Gastrocnemius medialis (tissue), 4 donors: ENCODE measurements around the gene EML5. TPM values are rescaled to one million over a fixed set of nuclear protein-coding genes. Genes with fewer than 3 reads are reported as not detected.

ENCODE experiments used
- ATAC-seq, 2 donors: fragments of 150-250 bp; one replicate each; pipeline ENCODE4 v1.9.1; 2016
- DNase-seq, 2 donors: peaks; one replicate each; pipeline ENCODE4 v3.0.0-alpha.2; 2019
- H3K27ac ChIP-seq, 4 donors: fragments of 200-600 bp; sonication (generic); 1 replicate in 1 of 4; 2 replicates in 3 of 4; pipeline ENCODE4 v1.5.1; 2016 to 2018; ENCODE audit warnings: mild to moderate bottlenecking in 2 of 4, moderate library complexity in 1 of 4
- H3K27me3 ChIP-seq, 3 donors: fragments of 200-600 bp; sonication (generic) in 2 of 3; 1 replicate in 1 of 3; 2 replicates in 2 of 3; pipeline versions ENCODE4 v1.5.1 to v1.6.0; 2016 to 2019; ENCODE audit warnings: mild to moderate bottlenecking in 1 of 3, moderate library complexity in 1 of 3
- H3K36me3 ChIP-seq, 2 donors: fragments of 200-600 bp; sonication (generic) in 1 of 2; one replicate each; pipeline ENCODE4 v1.5.1; 2017 to 2018
- H3K4me1 ChIP-seq, 2 donors: fragments of 200-600 bp; sonication (generic) in 1 of 2; one replicate each; pipeline ENCODE4 v1.5.1; 2016 to 2017; ENCODE audit warnings: mild to moderate bottlenecking in 2 of 2
- H3K4me3 ChIP-seq, 4 donors: fragments of 200-600 bp; sonication (generic) in 3 of 4; 1 replicate in 1 of 4; 2 replicates in 3 of 4; pipeline ENCODE4 v1.5.1; 2016 to 2019; ENCODE audit warnings: mild to moderate bottlenecking in 2 of 4
- H3K9me3 ChIP-seq, 3 donors: fragments of 200-600 bp; sonication (generic) in 2 of 3; 1 replicate in 1 of 3; 2 replicates in 2 of 3; pipeline ENCODE4 v1.5.1; 2016 to 2019
- POLR2A ChIP-seq, 2 donors: fragments of 450-650 bp; IDR thresholded peaks; one replicate each; pipeline ENCODE4 v1.6.1; 2017; ENCODE audit warnings: antibody characterized with exemption in 2 of 2, mild to moderate bottlenecking in 2 of 2, moderate library complexity in 2 of 2
- in situ Hi-C, 4 donors: fragments of 200-750 bp; cut with MboI; loops; one replicate each; pipeline versions ENCODE4 v1.15.0 to v1.8.0; 2017; ENCODE audit warnings: low sequenced_read_pairs in 4 of 4
- intact Hi-C: fragments of 100-400 bp; cut with DNase I; formaldehyde crosslinking; loops from one replicate; pipeline ENCODE4 v1.15.1; 2023; ENCODE audit warnings: low total_unique reads
- total RNA-seq, 4 donors: library from RNA; depleted of rRNA; stranded (reverse); fragments of >200 nt; gene quantifications; one replicate each; pipeline versions ENCODE4 v1.1.0 to v1.2.3, GENCODE V29; 2016
- TF ChIP-seq, protein P1 (sequence below), 5 experiments: fragments of 450-650 bp in 3 of 5; fragments of 200-600 bp in 2 of 5; sonication (generic) in 2 of 5; IDR thresholded peaks in 4 of 5; conservative IDR thresholded peaks in 1 of 5; 1 replicate in 4 of 5; 2 replicates in 1 of 5; pipeline ENCODE4 v1.5.1; 2016 to 2019; ENCODE audit warnings: antibody characterized with exemption in 5 of 5, mild to moderate bottlenecking in 3 of 5, moderate library complexity in 3 of 5

EML5 gene
- total RNA-seq, 4 donors from 2014 or later = 0.07 TPM; not detected in 3

DNA sequence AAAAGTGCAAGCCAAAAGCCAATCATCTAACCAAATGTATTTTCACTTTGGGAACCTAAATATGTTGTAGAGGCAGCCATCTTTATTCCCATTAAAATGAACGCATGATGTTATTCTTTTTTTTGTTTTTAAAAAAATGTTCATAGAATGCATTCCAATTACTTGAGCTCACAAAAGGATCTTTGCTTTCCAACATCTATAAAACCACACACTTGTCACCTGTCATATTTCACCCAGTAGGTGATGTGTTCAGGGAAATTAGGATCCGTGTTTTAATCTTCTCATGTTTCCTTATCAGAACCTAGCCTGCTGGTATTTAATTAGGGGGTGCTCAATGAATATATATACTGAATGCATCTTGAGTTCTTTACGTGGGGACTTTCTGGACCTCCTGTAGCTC is 45.3 kb upstream of the EML5 start:
- TF ChIP-seq, protein P1, sequence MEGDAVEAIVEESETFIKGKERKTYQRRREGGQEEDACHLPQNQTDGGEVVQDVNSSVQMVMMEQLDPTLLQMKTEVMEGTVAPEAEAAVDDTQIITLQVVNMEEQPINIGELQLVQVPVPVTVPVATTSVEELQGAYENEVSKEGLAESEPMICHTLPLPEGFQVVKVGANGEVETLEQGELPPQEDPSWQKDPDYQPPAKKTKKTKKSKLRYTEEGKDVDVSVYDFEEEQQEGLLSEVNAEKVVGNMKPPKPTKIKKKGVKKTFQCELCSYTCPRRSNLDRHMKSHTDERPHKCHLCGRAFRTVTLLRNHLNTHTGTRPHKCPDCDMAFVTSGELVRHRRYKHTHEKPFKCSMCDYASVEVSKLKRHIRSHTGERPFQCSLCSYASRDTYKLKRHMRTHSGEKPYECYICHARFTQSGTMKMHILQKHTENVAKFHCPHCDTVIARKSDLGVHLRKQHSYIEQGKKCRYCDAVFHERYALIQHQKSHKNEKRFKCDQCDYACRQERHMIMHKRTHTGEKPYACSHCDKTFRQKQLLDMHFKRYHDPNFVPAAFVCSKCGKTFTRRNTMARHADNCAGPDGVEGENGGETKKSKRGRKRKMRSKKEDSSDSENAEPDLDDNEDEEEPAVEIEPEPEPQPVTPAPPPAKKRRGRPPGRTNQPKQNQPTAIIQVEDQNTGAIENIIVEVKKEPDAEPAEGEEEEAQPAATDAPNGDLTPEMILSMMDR (IDR thresholded peaks at IDR 0.05 in 4 of 5, conservative IDR thresholded peaks at IDR 0.05 in 1 of 5) = no peak
- TF ChIP-seq POLR2A (IDR thresholded peaks at IDR 0.05) = no peak
- DNase-seq (no peak), ATAC-seq (no peak)
- H3K36me3 ChIP-seq = no peaks in the 10 kb centered on the region
- H3K4me3 ChIP-seq = no peak overlapping the region
- H3K27me3 ChIP-seq = no peaks in the 10 kb centered on the region
- H3K4me1 ChIP-seq = peaks cover 3 to 7% of the 10 kb centered on the region in 2 donors
- intact Hi-C loops = no loop called here
- in situ Hi-C loops = no loop called here
- no peak overlapping the region for H3K27ac ChIP-seq
- no peaks in the 10 kb centered on the region for H3K9me3 ChIP-seq

GRCh38 chr14:88837495-88837894 is 44.7 kb upstream of the EML5 start:
- no peak overlapping the region for H3K4me3 ChIP-seq
- no peak overlapping the region for H3K27ac ChIP-seq
- peaks cover 3 to 7% of the 10 kb centered on the region in 2 donors for H3K4me1 ChIP-seq
- TF ChIP-seq, protein P1 (IDR thresholded peaks at IDR 0.05 in 4 of 5, conservative IDR thresholded peaks at IDR 0.05 in 1 of 5) = no peak
- no peak for TF ChIP-seq POLR2A (IDR thresholded peaks at IDR 0.05)
- H3K27me3 ChIP-seq = no peaks in the 10 kb centered on the region
- no peaks in the 10 kb centered on the region for H3K9me3 ChIP-seq
- H3K36me3 ChIP-seq = no peaks in the 10 kb centered on the region
- ATAC-seq (no peak), DNase-seq (no peak)
- intact Hi-C loops = no loop called here
- in situ Hi-C loops = no loop called here

DNA sequence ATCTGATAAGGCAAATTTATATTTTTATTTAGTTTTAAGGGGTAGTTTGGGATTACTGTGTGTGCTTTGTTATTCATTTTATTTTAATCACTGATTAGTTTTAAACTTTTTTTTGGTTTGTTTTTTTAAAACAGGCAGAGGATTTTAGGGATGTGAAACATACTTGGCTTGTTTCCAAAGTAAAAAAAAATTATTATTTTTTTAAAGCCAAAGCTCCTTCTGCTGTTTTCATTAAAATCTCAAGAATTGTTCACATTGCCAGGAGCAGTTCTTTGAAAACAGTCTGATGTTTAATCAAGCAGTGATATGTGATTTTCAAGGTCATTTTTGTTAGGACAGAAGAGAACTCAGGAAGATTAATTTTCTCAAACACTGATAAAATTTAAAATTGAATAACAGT is 42.9 kb upstream of the EML5 start:
- in situ Hi-C loops = no loop called here
- H3K4me1 ChIP-seq = peaks cover 3 to 7% of the 10 kb centered on the region in 2 donors

GRCh38 chr14:88834883-88835431 is 42.2 kb upstream of the EML5 start:
- in situ Hi-C loops (no loop called here), intact Hi-C loops (no loop called here)
- Histone ChIP-seq H3K27ac (no peak overlapping the region), H3K36me3 (no peaks in the 10 kb centered on the region), H3K9me3 (no peaks in the 10 kb centered on the region), H3K4me1 (peaks cover 3 to 7% of the 10 kb centered on the region in 2 donors), H3K4me3 (no peak overlapping the region), H3K27me3 (no peaks in the 10 kb centered on the region)
- DNase-seq = no peak
- ATAC-seq = no peak
- TF ChIP-seq, protein P1 (IDR thresholded peaks at IDR 0.05 in 4 of 5, conservative IDR thresholded peaks at IDR 0.05 in 1 of 5) = no peak
- TF ChIP-seq POLR2A (IDR thresholded peaks at IDR 0.05) = no peak

More for the DNA sequence above, 42.9 kb upstream of the EML5 start:
- Histone ChIP-seq H3K27me3 (no peaks in the 10 kb centered on the region), H3K9me3 (no peaks in the 10 kb centered on the region), H3K36me3 (no peaks in the 10 kb centered on the region), H3K27ac (no peak overlapping the region), H3K4me3 (no peak overlapping the region)
- TF ChIP-seq, protein P1 (IDR thresholded peaks at IDR 0.05 in 4 of 5, conservative IDR thresholded peaks at IDR 0.05 in 1 of 5) = no peak
- no peak for TF ChIP-seq POLR2A (IDR thresholded peaks at IDR 0.05)
- intact Hi-C loops = no loop called here
- no peak for DNase-seq
- no peak for ATAC-seq

- Histone ChIP-seq H3K27ac (no peak overlapping the region), H3K9me3 (no peaks in the 10 kb centered on the region), H3K4me3 (no peak overlapping the region), H3K36me3 (no peaks in the 10 kb centered on the region), H3K27me3 (no peaks in the 10 kb centered on the region), H3K4me1 (peaks cover 3 to 7% of the 10 kb centered on the region in 2 donors)
- in situ Hi-C loops = no loop called here
- TF ChIP-seq POLR2A (IDR thresholded peaks at IDR 0.05) = no peak
- TF ChIP-seq, protein P1 (IDR thresholded peaks at IDR 0.05 in 4 of 5, conservative IDR thresholded peaks at IDR 0.05 in 1 of 5) = no peak
- intact Hi-C loops = no loop called here
- no peak for ATAC-seq
- peak in 1 of 2 donors; percentile 12 for DNase-seq
Measured at GRCh38 chr14:88831284-88831683, 38.5 kb upstream of the EML5 start.
